ENCODE data around the gene RNASET2. TPM values are rescaled to one million over a fixed set of nuclear protein-coding genes. Genes with fewer than 3 reads are reported as not detected.

RNASET2 gene
- total and polyA plus RNA-seq, 10 of the 15 experiments (the other 5 are each of a cell fraction or from before 2014, with no cell fraction given) = 5.5 to 225 (median 50.2) TPM

DNA sequence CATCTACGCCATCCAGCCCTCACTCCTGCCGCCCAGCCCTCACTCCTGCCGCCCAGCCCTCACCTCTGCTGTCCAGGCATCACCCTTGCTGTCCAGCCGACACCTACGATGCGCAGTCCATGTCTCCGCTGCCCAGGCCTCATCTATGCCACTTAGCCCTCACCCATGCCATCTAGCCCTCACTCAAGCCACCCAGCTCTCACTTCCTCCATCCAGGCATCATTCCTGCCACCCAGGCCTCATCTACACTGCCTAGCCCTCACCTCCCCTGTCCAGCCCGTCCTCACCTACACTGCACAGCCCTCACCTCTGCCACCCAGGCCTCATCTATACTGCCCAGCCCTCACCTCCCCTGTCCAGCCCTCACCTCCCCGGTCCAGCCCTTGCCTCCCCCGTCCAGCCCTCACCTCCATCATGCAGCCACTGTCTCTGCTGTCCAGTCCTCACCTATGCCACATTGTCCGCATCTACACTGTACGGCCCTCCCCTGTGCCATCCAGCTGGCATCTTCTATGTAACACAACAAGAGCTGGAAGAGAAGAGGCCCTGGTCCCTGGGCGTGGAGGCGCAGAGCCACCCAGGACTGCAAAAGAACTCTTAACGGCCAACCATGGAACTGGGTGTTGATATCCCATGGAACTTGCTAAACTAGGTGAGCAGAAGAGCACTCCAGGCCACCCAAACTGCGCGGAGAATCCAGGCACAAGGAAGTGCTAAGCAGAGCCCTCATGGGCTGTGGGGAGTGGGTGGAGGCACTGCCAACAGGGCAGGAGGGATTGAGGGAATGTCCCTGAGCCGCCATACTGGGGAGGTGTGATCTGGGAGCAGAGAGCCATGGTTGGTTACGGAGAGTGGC lies 31.0 kb downstream of the RNASET2 start:
- Histone ChIP-seq H3K36me3 (ENCODE audit: control insufficient read depth in 2 of 2, insufficient read depth in 2 of 2, low read length in 1 of 2) (peaks cover 15 to 16% of the 10 kb centered on the region in 2 experiments), H3K4me2 (ENCODE audit: control insufficient read depth, insufficient read depth) (no peak overlapping the region), H2AFZ (ENCODE audit: control insufficient read depth, low read depth, low read length) (no peak overlapping the region), H3K4me1 (ENCODE audit: control insufficient read depth, insufficient read depth, low read length) (no peaks in the 10 kb centered on the region), H3K27ac (ENCODE audit: control insufficient read depth, insufficient read depth) (no peak overlapping the region), H3K27me3 (replicated peaks in 1 of 2; ENCODE audit: control insufficient read depth in 2 of 2, insufficient read depth in 2 of 2, low read length in 1 of 2) (no peaks in the 10 kb centered on the region), H3K79me2 (ENCODE audit: control insufficient read depth, insufficient read depth, low read length) (no peaks in the 10 kb centered on the region), H3K9ac (ENCODE audit: control insufficient read depth, insufficient read depth, low read length) (no peak overlapping the region), H4K20me1 (ENCODE audit: control insufficient read depth, insufficient read depth) (peaks cover 3% of the 10 kb centered on the region; the same call in 1 of the 2 replicates), H3K9me3 (replicated peaks; ENCODE audit: control insufficient read depth, insufficient read depth, low read length) (no peaks in the 10 kb centered on the region), H3K4me3 (no peak overlapping the region)
- CTCF ChIA-PET = interaction anchor here (0.7 kb wide), 1 partner anchor 432 kb away, joined by 3 read pairs; no protein-coding TSS in a partner anchor
- ATAC-seq (peak; percentile 24; the same call in 2 of the 3 replicates), DNase-seq (ENCODE audit: low read depth, low spot score) (no peak), FAIRE-seq (no peak)
- RAD21 ChIA-PET (ENCODE audit: unreplicated experiment) = interaction anchor here (0.6 kb wide), 1 partner anchor 41 kb away, joined by 3 read pairs; no protein-coding TSS in a partner anchor
- TF ChIP-seq NR2C1 (IDR thresholded peaks at IDR 0.05) = no peak
- TF ChIP-seq HDGF (IDR thresholded peaks at IDR 0.05) = 0 out of 2 replicates have a peak, but pooled peaks have one; percentile 23
- in situ Hi-C loops (cut with MboI) = loop anchor here (5.0 kb wide), 1 partner anchor 138 kb away; no protein-coding TSS in a partner anchor
- SMC1A ChIA-PET (ENCODE audit: uncharacterized antibody, unreplicated experiment) = no interaction called here
- no TSS peak for BruUV-seq (replicated peaks)
- WGBS (ENCODE audit: insufficient coverage, insufficient replicate concordance, low lambda C conversion rate, missing lambda C conversion rate) = 98% methylated on average over 17 of the region's 19 CpGs
- POLR2A ChIA-PET = no interaction called here
- intact Hi-C loops (cut with micrococcal nuclease; ENCODE audit: unreplicated experiment) = no loop called here

DNA sequence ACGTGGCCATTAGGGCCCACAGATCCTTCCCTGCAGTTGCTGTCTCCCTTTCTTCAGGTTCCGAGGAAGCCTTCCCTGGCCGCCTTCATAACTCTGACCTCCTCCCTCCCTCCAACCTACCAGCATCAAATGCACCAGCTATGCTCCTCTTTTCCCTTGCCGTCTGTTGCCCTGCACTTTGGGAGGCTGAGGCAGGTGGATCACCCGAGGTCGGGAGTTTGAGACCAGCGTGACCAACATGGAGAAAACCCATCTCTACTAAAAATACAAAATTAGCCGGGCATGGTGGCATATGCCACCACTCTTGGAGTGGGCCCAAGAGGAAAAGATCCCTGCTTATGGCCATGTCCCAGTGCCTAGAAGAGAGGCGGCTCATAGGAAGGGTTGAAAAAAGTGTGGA lies 31.8 kb downstream of the RNASET2 start:
- ATAC-seq (no peak), DNase-seq (ENCODE audit: low read depth, low spot score) (no peak), FAIRE-seq (no peak)
- H3K4me3 ChIP-seq = no peak overlapping the region
- H3K36me3 ChIP-seq (ENCODE audit: control insufficient read depth in 2 of 2, insufficient read depth in 2 of 2, low read length in 1 of 2) = peaks cover 10 to 16% of the 10 kb centered on the region in 2 experiments
- no peaks in the 10 kb centered on the region for H3K27me3 ChIP-seq (replicated peaks in 1 of 2; ENCODE audit: control insufficient read depth in 2 of 2, insufficient read depth in 2 of 2, low read length in 1 of 2)
- ChIA-PET SMC1A (ENCODE audit: uncharacterized antibody, unreplicated experiment) (no interaction called here), RAD21 (ENCODE audit: unreplicated experiment) (interaction anchor here (0.6 kb wide), 1 partner anchor 42 kb away, joined by 3 read pairs; no protein-coding TSS in a partner anchor), CTCF (interaction anchor here (1.7 kb wide), 1 partner anchor 218 kb away, joined by 4 read pairs; no protein-coding TSS in a partner anchor), POLR2A (no interaction called here)
- no peak overlapping the region for H3K27ac ChIP-seq (ENCODE audit: control insufficient read depth, insufficient read depth)
- no peak overlapping the region for H3K9ac ChIP-seq (ENCODE audit: control insufficient read depth, insufficient read depth, low read length)
- H3K9me3 ChIP-seq (replicated peaks; ENCODE audit: control insufficient read depth, insufficient read depth, low read length) = no peaks in the 10 kb centered on the region
- no peaks in the 10 kb centered on the region for H3K4me1 ChIP-seq (ENCODE audit: control insufficient read depth, insufficient read depth, low read length)
- no peak overlapping the region for H3K4me2 ChIP-seq (ENCODE audit: control insufficient read depth, insufficient read depth)
- over 99% methylated on average over 9 of the region's 9 CpGs for WGBS (ENCODE audit: insufficient coverage, insufficient replicate concordance, low lambda C conversion rate, missing lambda C conversion rate)
- H2AFZ ChIP-seq (ENCODE audit: control insufficient read depth, low read depth, low read length) = no peak overlapping the region
- intact Hi-C loops (cut with micrococcal nuclease; ENCODE audit: unreplicated experiment) = no loop called here
- in situ Hi-C loops (cut with MboI) = no loop called here
- H4K20me1 ChIP-seq (ENCODE audit: control insufficient read depth, insufficient read depth) = no peaks in the 10 kb centered on the region; the same call in 1 of the 2 replicates
- H3K79me2 ChIP-seq (ENCODE audit: control insufficient read depth, insufficient read depth, low read length) = no peaks in the 10 kb centered on the region
- no TSS peak for BruUV-seq (replicated peaks)
- TF ChIP-seq CEBPB (IDR thresholded peaks at IDR 0.05; ENCODE audit: borderline replicate concordance in 1 of 2, low read depth in 2 of 2, low read length in 2 of 2) = no peak
- no peak for TF ChIP-seq ZNF217 (IDR thresholded peaks at IDR 0.05)
- TF ChIP-seq, protein P1, sequence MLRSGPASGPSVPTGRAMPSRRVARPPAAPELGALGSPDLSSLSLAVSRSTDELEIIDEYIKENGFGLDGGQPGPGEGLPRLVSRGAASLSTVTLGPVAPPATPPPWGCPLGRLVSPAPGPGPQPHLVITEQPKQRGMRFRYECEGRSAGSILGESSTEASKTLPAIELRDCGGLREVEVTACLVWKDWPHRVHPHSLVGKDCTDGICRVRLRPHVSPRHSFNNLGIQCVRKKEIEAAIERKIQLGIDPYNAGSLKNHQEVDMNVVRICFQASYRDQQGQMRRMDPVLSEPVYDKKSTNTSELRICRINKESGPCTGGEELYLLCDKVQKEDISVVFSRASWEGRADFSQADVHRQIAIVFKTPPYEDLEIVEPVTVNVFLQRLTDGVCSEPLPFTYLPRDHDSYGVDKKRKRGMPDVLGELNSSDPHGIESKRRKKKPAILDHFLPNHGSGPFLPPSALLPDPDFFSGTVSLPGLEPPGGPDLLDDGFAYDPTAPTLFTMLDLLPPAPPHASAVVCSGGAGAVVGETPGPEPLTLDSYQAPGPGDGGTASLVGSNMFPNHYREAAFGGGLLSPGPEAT (IDR thresholded peaks at IDR 0.05; ENCODE audit: low read depth) = no peak
- TF ChIP-seq, protein P2, sequence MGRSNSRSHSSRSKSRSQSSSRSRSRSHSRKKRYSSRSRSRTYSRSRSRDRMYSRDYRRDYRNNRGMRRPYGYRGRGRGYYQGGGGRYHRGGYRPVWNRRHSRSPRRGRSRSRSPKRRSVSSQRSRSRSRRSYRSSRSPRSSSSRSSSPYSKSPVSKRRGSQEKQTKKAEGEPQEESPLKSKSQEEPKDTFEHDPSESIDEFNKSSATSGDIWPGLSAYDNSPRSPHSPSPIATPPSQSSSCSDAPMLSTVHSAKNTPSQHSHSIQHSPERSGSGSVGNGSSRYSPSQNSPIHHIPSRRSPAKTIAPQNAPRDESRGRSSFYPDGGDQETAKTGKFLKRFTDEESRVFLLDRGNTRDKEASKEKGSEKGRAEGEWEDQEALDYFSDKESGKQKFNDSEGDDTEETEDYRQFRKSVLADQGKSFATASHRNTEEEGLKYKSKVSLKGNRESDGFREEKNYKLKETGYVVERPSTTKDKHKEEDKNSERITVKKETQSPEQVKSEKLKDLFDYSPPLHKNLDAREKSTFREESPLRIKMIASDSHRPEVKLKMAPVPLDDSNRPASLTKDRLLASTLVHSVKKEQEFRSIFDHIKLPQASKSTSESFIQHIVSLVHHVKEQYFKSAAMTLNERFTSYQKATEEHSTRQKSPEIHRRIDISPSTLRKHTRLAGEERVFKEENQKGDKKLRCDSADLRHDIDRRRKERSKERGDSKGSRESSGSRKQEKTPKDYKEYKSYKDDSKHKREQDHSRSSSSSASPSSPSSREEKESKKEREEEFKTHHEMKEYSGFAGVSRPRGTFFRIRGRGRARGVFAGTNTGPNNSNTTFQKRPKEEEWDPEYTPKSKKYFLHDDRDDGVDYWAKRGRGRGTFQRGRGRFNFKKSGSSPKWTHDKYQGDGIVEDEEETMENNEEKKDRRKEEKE (IDR thresholded peaks at IDR 0.05) = no peak
- TF ChIP-seq, protein P3, sequence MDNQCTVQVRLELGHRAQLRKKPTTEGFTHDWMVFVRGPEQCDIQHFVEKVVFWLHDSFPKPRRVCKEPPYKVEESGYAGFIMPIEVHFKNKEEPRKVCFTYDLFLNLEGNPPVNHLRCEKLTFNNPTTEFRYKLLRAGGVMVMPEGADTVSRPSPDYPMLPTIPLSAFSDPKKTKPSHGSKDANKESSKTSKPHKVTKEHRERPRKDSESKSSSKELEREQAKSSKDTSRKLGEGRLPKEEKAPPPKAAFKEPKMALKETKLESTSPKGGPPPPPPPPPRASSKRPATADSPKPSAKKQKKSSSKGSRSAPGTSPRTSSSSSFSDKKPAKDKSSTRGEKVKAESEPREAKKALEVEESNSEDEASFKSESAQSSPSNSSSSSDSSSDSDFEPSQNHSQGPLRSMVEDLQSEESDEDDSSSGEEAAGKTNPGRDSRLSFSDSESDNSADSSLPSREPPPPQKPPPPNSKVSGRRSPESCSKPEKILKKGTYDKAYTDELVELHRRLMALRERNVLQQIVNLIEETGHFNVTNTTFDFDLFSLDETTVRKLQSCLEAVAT (IDR thresholded peaks at IDR 0.05) = no peak
- TF ChIP-seq TCF3 (IDR thresholded peaks at IDR 0.05; ENCODE audit: borderline replicate concordance, insufficient read depth, low read depth, low read length) = no peak
- no peak for TF ChIP-seq CBX5 (IDR thresholded peaks at IDR 0.05; ENCODE audit: low read depth)

Measured in GM12878 (cell line).